Natural killer cell (primary cell): ENCODE data around the gene MYL10. TPM values are rescaled to one million over a fixed set of nuclear protein-coding genes. Genes with fewer than 3 reads are reported as not detected.

Experiments
- ATAC-seq, 3 donors: fragments of 150-1000 bp in 2 of 3; fragments of 200-7000 bp in 1 of 3; cut with Tn5 transposase; 1 replicate in 1 of 3; 2 replicates in 2 of 3; pipeline ENCODE4 v1.10.0; 2021; ENCODE audit warnings: mild to moderate bottlenecking in 2 of 3, moderate library complexity in 2 of 3
- DNase-seq, 2 donors: peaks; one replicate each; pipeline versions ENCODE4 v3.0.0 to v3.0.0-alpha.2; 2013 to 2021; ENCODE audit warnings: mixed read lengths in 1 of 2
- H3K27ac ChIP-seq: one replicate; pipeline ENCODE4 v1.5.1; 2013; ENCODE audit warnings: mild to moderate bottlenecking, low read length
- H3K27me3 ChIP-seq: one replicate; pipeline ENCODE4 v1.6.1; 2013; ENCODE audit warnings: low read length; ENCODE audit not compliant: control insufficient read depth, insufficient read depth
- H3K36me3 ChIP-seq: one replicate; pipeline ENCODE4 v1.6.1; 2013; ENCODE audit warnings: low read length; ENCODE audit not compliant: control insufficient read depth, insufficient read depth
- H3K4me1 ChIP-seq: one replicate; pipeline ENCODE4 v1.6.1; 2013; ENCODE audit warnings: low read length; ENCODE audit not compliant: control insufficient read depth, insufficient read depth
- H3K4me3 ChIP-seq: one replicate; pipeline ENCODE4 v1.5.1; 2013; ENCODE audit warnings: low read length
- H3K9me3 ChIP-seq: one replicate; pipeline ENCODE4 v1.6.1; 2013; ENCODE audit warnings: low read length; ENCODE audit not compliant: control insufficient read depth, insufficient read depth
- H3K27ac Mint-ChIP-seq, 2 donors: one replicate each; pipeline ENCODE4 v1.8.0; 2022; ENCODE audit warnings: mild to moderate bottlenecking in 2 of 2, mixed read lengths in 2 of 2, moderate library complexity in 1 of 2
- H3K27me3 Mint-ChIP-seq, 2 donors: one replicate each; pipeline ENCODE4 v1.8.0; 2022; ENCODE audit warnings: low read depth in 2 of 2, mixed read lengths in 2 of 2
- H3K36me3 Mint-ChIP-seq: one replicate; pipeline ENCODE4 v1.8.0; 2022; ENCODE audit warnings: mixed read lengths
- H3K4me1 Mint-ChIP-seq, 2 donors: one replicate each; pipeline ENCODE4 v1.8.0; 2022; ENCODE audit warnings: mixed read lengths in 2 of 2
- H3K4me3 Mint-ChIP-seq: one replicate; pipeline ENCODE4 v1.8.0; 2022; ENCODE audit warnings: mild to moderate bottlenecking, moderate library complexity, mixed read lengths
- H3K9me3 Mint-ChIP-seq, 2 donors: one replicate each; pipeline ENCODE4 v1.8.0; 2022; ENCODE audit warnings: mixed read lengths in 2 of 2
- CTCF ChIP-seq: fragments of 200-600 bp; IDR thresholded peaks from one replicate; pipeline ENCODE4 v1.8.0; 2022; ENCODE audit warnings: antibody characterized with exemption
- WGBS: methylation state at CpG from one replicate; pipeline ENCODE4 v1.1.7; 2013; ENCODE audit warnings: missing lambda C conversion rate; ENCODE audit not compliant: insufficient coverage; 5-methylcytosine and 5-hydroxymethylcytosine counted together
- intact Hi-C: fragments of 100-400 bp; cut with micrococcal nuclease; formaldehyde crosslinking; loops from one replicate; pipeline ENCODE4 v1.14.2; 2022
- total RNA-seq, 4 donors: library from RNA; stranded (reverse); fragments of 120-200 nt in 1 of 4; gene quantifications; one replicate each; pipeline versions ENCODE4 v1.2.3 to v1.2.4, GENCODE V29; 2013 to 2022

MYL10 gene
- total RNA-seq, result not detected
- total RNA-seq (2013), result not detected

GRCh38 chr7:101629171-101629570 lies at the start of gene MYL10:
Gene MYL10, minus strand, starts transcription at chr7:101629296. Its CDS starts 178 bp downstream, at chr7:101629118.
- no peaks in the 10 kb centered on the region for H3K9me3 Mint-ChIP-seq
- H3K27ac ChIP-seq, result no peak within 1 kb of the TSS
- peaks cover 2% of the 10 kb centered on the region for H3K27me3 ChIP-seq
- no peaks in the 10 kb centered on the region for H3K36me3 ChIP-seq
- no peak for DNase-seq
- no peak within 1 kb of the TSS for H3K4me3 Mint-ChIP-seq
- 86% methylated on average over 8 of the region's 8 CpGs for WGBS
- peaks cover 3% of the 10 kb centered on the region for H3K9me3 ChIP-seq
- H3K27me3 Mint-ChIP-seq, result peaks cover 0 to 18% of the 10 kb centered on the region in 2 donors
- H3K36me3 Mint-ChIP-seq, result no peaks in the 10 kb centered on the region
- ATAC-seq, result no peak
- H3K4me3 ChIP-seq, result no peak within 1 kb of the TSS
- peaks cover 6% of the 10 kb centered on the region for H3K4me1 ChIP-seq
- peaks cover 0 to 11% of the 10 kb centered on the region in 2 donors for H3K4me1 Mint-ChIP-seq
- H3K27ac Mint-ChIP-seq, result no peak within 1 kb of the TSS
- intact Hi-C loops, result no loop called here
- TF ChIP-seq CTCF, result no peak

GRCh38 chr7:101678658-101679057 lies 49.6 kb upstream of the MYL10 start:
- H3K36me3 Mint-ChIP-seq, result no peaks in the 10 kb centered on the region
- intact Hi-C loops, result no loop called here

GRCh38 chr7:101677797-101678479 lies 48.8 kb upstream of the MYL10 start:
- no peak overlapping the region for H3K4me3 ChIP-seq
- Mint-ChIP-seq H3K27ac (no peak overlapping the region), H3K4me3 (no peak overlapping the region), H3K4me1 (no peaks in the 10 kb centered on the region), H3K27me3 (no peaks in the 10 kb centered on the region), H3K9me3 (no peaks in the 10 kb centered on the region), H3K36me3 (no peaks in the 10 kb centered on the region)
- no peaks in the 10 kb centered on the region for H3K36me3 ChIP-seq
- whole genome bisulfite sequencing, result 77% methylated on average over 13 of the region's 14 CpGs
- no peak for ATAC-seq
- DNase-seq, result no peak
- no peaks in the 10 kb centered on the region for H3K9me3 ChIP-seq
- H3K27ac ChIP-seq, result no peak overlapping the region
- no peak for TF ChIP-seq CTCF
- H3K27me3 ChIP-seq, result no peaks in the 10 kb centered on the region
- intact Hi-C loops, result no loop called here
- no peaks in the 10 kb centered on the region for H3K4me1 ChIP-seq

More at GRCh38 chr7:101678658-101679057, 49.6 kb upstream of the MYL10 start:
- 89% methylated on average over 7 of the region's 9 CpGs for WGBS
- no peak for DNase-seq
- H3K9me3 Mint-ChIP-seq, result no peaks in the 10 kb centered on the region
- Histone ChIP-seq H3K36me3 (no peaks in the 10 kb centered on the region), H3K27me3 (no peaks in the 10 kb centered on the region), H3K27ac (no peak overlapping the region), H3K9me3 (no peaks in the 10 kb centered on the region), H3K4me1 (no peaks in the 10 kb centered on the region), H3K4me3 (no peak overlapping the region)
- TF ChIP-seq CTCF, result no peak
- ATAC-seq, result no peak
- H3K4me3 Mint-ChIP-seq, result no peak overlapping the region
- no peak overlapping the region for H3K27ac Mint-ChIP-seq
- no peaks in the 10 kb centered on the region for H3K27me3 Mint-ChIP-seq
- H3K4me1 Mint-ChIP-seq, result no peaks in the 10 kb centered on the region

- intact Hi-C loops, result no loop called here
- 85% methylated on average over 10 of the region's 10 CpGs for WGBS
- no peaks in the 10 kb centered on the region for H3K9me3 Mint-ChIP-seq
- Histone ChIP-seq H3K4me3 (no peak overlapping the region), H3K36me3 (no peaks in the 10 kb centered on the region), H3K27ac (no peak overlapping the region), H3K9me3 (no peaks in the 10 kb centered on the region), H3K4me1 (no peaks in the 10 kb centered on the region), H3K27me3 (no peaks in the 10 kb centered on the region)
- H3K36me3 Mint-ChIP-seq, result no peaks in the 10 kb centered on the region
- H3K4me1 Mint-ChIP-seq, result no peaks in the 10 kb centered on the region
- no peak overlapping the region for H3K27ac Mint-ChIP-seq
- DNase-seq (no peak), ATAC-seq (no peak)
- H3K27me3 Mint-ChIP-seq, result no peaks in the 10 kb centered on the region
- TF ChIP-seq CTCF, result no peak
- H3K4me3 Mint-ChIP-seq, result no peak overlapping the region
These were observed 48.3 kb upstream of the MYL10 start for GRCh38 chr7:101677391-101677790.
